ENCODE results near the gene IGF2BP2.

Gene IGF2BP2

GRCh38 chr3:185768578-185768982, 56.3 kb downstream of the IGF2BP2 start:
- DNase-seq (ENCODE audit: low spot score): peak; percentile 42
- in situ Hi-C loops (cut with MboI; ENCODE audit: low pct_unique_long_range_greater_than_20kb, low sequenced_read_pairs, unreplicated experiment): loop anchor here (10.0 kb wide), 1 partner anchor 114 kb away; no protein-coding TSS in a partner anchor
- TF ChIP-seq, protein P1, sequence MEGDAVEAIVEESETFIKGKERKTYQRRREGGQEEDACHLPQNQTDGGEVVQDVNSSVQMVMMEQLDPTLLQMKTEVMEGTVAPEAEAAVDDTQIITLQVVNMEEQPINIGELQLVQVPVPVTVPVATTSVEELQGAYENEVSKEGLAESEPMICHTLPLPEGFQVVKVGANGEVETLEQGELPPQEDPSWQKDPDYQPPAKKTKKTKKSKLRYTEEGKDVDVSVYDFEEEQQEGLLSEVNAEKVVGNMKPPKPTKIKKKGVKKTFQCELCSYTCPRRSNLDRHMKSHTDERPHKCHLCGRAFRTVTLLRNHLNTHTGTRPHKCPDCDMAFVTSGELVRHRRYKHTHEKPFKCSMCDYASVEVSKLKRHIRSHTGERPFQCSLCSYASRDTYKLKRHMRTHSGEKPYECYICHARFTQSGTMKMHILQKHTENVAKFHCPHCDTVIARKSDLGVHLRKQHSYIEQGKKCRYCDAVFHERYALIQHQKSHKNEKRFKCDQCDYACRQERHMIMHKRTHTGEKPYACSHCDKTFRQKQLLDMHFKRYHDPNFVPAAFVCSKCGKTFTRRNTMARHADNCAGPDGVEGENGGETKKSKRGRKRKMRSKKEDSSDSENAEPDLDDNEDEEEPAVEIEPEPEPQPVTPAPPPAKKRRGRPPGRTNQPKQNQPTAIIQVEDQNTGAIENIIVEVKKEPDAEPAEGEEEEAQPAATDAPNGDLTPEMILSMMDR (IDR thresholded peaks at IDR 0.05; ENCODE audit: extremely low read depth, insufficient read depth, missing control alignments): peak; percentile 77

GRCh38 chr3:185767002-185767688, 57.7 kb downstream of the IGF2BP2 start:
- in situ Hi-C loops (cut with MboI; ENCODE audit: low pct_unique_long_range_greater_than_20kb, low sequenced_read_pairs, unreplicated experiment): loop anchor here (10.0 kb wide), 1 partner anchor 112 kb away; no protein-coding TSS in a partner anchor
- TF ChIP-seq, protein P1 (IDR thresholded peaks at IDR 0.05; ENCODE audit: extremely low read depth, insufficient read depth, missing control alignments): no peak

DNA sequence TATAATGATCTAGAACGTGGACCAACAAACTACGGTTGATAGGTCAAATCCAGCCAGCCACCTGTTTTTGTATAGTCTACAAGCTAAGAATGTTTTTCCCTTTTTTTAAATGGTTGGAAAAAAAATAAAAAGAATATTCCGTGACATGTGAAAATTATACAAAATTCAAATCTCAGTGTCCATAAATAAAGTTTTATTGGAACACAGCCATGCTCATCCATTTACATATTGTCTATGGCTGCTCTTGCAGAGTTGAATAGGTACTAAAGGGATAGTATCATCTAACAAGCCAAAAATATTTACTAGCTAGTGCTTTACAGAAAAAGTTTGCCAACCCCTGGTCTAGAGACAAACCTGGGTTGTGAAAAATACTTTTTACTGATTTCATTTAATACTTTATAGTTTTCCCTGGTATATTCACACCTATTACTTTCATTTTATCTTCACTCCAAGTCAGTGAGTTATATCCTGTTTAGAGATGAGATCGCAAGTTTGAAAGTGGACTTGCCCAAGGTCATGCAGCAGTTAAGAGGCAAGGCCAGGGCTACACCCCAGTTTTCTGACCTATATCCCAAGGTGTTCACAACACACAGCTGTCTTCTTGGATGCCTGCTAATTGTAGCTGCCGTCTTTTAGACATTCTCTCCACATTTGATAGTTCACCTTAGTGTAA, 58.4 kb downstream of the IGF2BP2 start:
- TF ChIP-seq, protein P1 (IDR thresholded peaks at IDR 0.05; ENCODE audit: extremely low read depth, insufficient read depth, missing control alignments): no peak
- in situ Hi-C loops (cut with MboI; ENCODE audit: low pct_unique_long_range_greater_than_20kb, low sequenced_read_pairs, unreplicated experiment): loop anchor here (10.0 kb wide), 1 partner anchor 112 kb away; no protein-coding TSS in a partner anchor
- no peak for DNase-seq (ENCODE audit: low spot score)

More at GRCh38 chr3:185767002-185767688, 57.7 kb downstream of the IGF2BP2 start:
- DNase-seq (ENCODE audit: low spot score): no peak

DNA sequence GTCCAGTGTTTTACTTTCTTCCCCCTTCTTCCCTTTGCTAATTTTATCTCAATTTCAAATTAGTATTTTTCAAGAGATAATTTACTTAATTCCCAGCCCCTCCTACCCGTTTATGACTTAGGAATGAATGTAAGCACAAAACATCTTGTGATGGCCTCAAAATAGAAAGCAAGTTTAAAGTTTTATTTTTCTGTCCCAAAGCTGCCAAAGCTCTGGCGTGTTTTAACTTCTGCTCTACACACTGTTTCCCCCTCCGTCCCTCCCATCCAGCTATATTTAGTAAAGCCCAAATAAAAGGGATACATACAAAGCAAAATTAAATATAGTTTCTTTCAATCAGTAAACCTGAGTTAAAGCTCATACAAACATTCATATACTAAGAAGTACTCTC, 59.9 kb downstream of the IGF2BP2 start:
- in situ Hi-C loops (cut with MboI; ENCODE audit: low pct_unique_long_range_greater_than_20kb, low sequenced_read_pairs, unreplicated experiment): loop anchor here (10.0 kb wide), 1 partner anchor 110 kb away; no protein-coding TSS in a partner anchor
- TF ChIP-seq, protein P1 (IDR thresholded peaks at IDR 0.05; ENCODE audit: extremely low read depth, insufficient read depth, missing control alignments): no peak

GRCh38 chr3:185764163-185764979, 60.5 kb downstream of the IGF2BP2 start:
- in situ Hi-C loops (cut with MboI; ENCODE audit: low pct_unique_long_range_greater_than_20kb, low sequenced_read_pairs, unreplicated experiment): loop anchor here (10.0 kb wide), 1 partner anchor 110 kb away; no protein-coding TSS in a partner anchor
- peak; percentile 24 for DNase-seq (ENCODE audit: low spot score)
- TF ChIP-seq, protein P1 (IDR thresholded peaks at IDR 0.05; ENCODE audit: extremely low read depth, insufficient read depth, missing control alignments): no peak

More for the DNA sequence above, 59.9 kb downstream of the IGF2BP2 start:
- no peak for DNase-seq (ENCODE audit: low spot score)

Measured in GM13977 (cell line).